Measurements from ENCODE around the gene RITA1.

- no peak for TF ChIP-seq CTCF (IDR thresholded peaks at IDR 0.05)
- no peak for TF ChIP-seq POLR2A (IDR thresholded peaks at IDR 0.05)
- no peak for TF ChIP-seq EP300 (IDR thresholded peaks at IDR 0.05)
- TF ChIP-seq POLR2AphosphoS5 (IDR thresholded peaks at IDR 0.05): no peak
Measured at GRCh38 chr12:113207613-113208040, 22.1 kb downstream of the RITA1 start.

All from suprapubic skin (tissue), 4 donors.